BLaER1 (cell line): ENCODE measurements around the gene RUBCN.

Experiments
- H3K27ac ChIP-seq: shearing (Covaris generic); formaldehyde crosslinking; 2 replicates; pipeline ENCODE4 v1.8.1; 2022
- H3K27me3 ChIP-seq: shearing (Covaris generic); formaldehyde crosslinking; 2 replicates; pipeline ENCODE4 v1.8.1; 2022
- H3K36me3 ChIP-seq: shearing (Covaris generic); formaldehyde crosslinking; 2 replicates; pipeline ENCODE4 v1.8.1; 2022
- H3K4me1 ChIP-seq: shearing (Covaris generic); formaldehyde crosslinking; 2 replicates; pipeline ENCODE4 v1.8.1; 2022
- H3K4me2 ChIP-seq: shearing (Covaris generic); formaldehyde crosslinking; 2 replicates; pipeline ENCODE4 v1.8.1; 2022
- H3K4me3 ChIP-seq: shearing (Covaris generic); formaldehyde crosslinking; 2 replicates; pipeline ENCODE4 v1.8.1; 2022
- H3K9ac ChIP-seq: shearing (Covaris generic); formaldehyde crosslinking; 2 replicates; pipeline ENCODE4 v1.8.1; 2022
- H3K9me3 ChIP-seq: shearing (Covaris generic); formaldehyde crosslinking; 2 replicates; pipeline ENCODE4 v1.8.1; 2022
- H4K20me1 ChIP-seq: shearing (Covaris generic); formaldehyde crosslinking; 2 replicates; pipeline ENCODE4 v1.8.1; 2022
- Cebpa-rat ChIP-seq: shearing (Covaris generic); IDR thresholded peaks from 2 replicates; pipeline ENCODE4 v1.8.1; 2022

Gene RUBCN

GRCh38 chr3:197750858-197751737 is 14.4 kb upstream of the RUBCN start:
- peak; percentile 92 for TF ChIP-seq Cebpa-rat
- no peaks in the 10 kb centered on the region for H3K9me3 ChIP-seq
- H3K9ac ChIP-seq, result peak overlapping the region; percentile 93
- peak overlapping the region; percentile 79 for H3K4me3 ChIP-seq
- peak overlapping the region; percentile 87 for H3K27ac ChIP-seq
- H3K4me1 ChIP-seq, result peaks cover 42% of the 10 kb centered on the region
- peaks cover 2% of the 10 kb centered on the region; the same call in 1 of the 2 replicates for H3K36me3 ChIP-seq
- peaks cover 57% of the 10 kb centered on the region for H4K20me1 ChIP-seq
- H3K27me3 ChIP-seq, result no peaks in the 10 kb centered on the region
- H3K4me2 ChIP-seq, result peak overlapping the region; percentile 95

DNA sequence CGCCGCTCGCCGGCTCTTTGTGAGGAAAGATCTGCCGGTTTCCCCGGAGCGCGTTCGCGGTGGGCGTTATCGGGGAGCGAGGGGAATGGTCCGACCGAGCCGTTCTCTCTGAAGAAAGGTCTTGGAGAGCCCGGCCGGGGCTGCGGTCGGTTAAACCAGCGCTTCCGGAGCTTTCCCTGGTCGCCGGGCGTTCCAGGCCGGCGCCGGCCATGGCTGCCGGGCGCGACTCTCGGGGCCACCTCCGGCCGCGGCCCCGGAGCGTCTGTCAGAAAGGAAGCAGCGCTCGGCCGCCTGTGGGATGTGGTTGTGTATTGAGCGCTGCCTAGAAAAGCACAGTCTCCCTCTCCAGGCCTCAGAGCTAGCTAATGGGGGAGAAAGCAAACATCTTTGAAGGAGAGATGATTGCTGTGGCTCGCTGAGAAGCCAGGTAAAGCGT is 13.7 kb upstream of the RUBCN start:
- Histone ChIP-seq H3K9me3 (no peaks in the 10 kb centered on the region), H3K36me3 (no peaks in the 10 kb centered on the region), H3K4me1 (peaks cover 42% of the 10 kb centered on the region), H3K27ac (peak overlapping the region; percentile 87), H3K4me2 (peak overlapping the region; percentile 95), H3K9ac (peak overlapping the region; percentile 93), H3K4me3 (peak overlapping the region; percentile 79), H3K27me3 (no peaks in the 10 kb centered on the region), H4K20me1 (peaks cover 51% of the 10 kb centered on the region)
- TF ChIP-seq Cebpa-rat, result no peak

DNA sequence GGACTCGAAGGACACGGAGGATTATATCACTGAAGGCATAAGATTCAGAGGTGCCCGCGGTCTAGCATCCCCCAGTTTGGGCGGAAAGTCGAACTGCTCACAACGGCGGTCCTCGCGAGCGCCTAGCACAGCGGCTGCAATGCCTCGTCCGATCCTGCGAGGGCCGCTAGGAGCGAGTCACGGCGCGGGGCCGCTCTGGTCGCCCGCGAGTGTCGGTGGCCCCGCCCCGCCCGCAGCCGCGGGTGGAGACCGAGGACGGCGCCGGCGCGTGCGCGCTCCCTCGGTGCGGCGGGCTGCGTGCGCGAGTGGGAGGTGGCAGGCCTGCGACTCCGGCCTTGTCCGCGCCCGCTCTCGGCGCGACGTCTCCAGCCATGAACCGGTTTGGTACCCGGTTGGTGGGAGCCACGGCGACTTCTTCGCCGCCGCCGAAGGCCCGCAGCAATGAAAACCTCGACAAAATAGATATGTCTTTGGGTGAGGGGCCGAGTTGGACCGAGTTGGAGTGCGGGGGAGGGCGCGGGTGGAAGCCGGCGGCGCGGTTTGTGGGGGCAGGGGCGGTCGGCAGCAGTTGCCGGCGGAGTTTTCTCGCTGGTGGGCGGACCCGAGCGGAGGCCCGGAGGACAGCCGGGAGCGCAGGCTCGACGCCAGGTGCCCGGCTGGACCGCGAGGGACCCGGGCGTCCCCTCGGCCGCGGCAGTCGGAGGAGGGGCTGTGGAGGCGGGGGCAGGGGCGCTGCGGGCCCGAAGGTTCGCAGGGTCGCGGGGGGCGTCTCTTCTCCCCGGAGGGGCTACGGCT is 13.1 kb upstream of the RUBCN start, which contains the start of gene FYTTD1:
Gene FYTTD1 (plus strand): TSS at position 283 of the 795 bp plus-strand sequence. CDS start 89 bp downstream, at position 372.
- Histone ChIP-seq H3K9me3 (no peaks in the 10 kb centered on the region), H3K27ac (peak within 1 kb of the TSS; percentile 87), H3K4me2 (peak within 1 kb of the TSS; percentile 95), H3K9ac (peak within 1 kb of the TSS; percentile 93), H3K27me3 (no peaks in the 10 kb centered on the region), H3K4me3 (peak within 1 kb of the TSS; percentile 79), H3K4me1 (peaks cover 42% of the 10 kb centered on the region), H3K36me3 (no peaks in the 10 kb centered on the region), H4K20me1 (peaks cover 44% of the 10 kb centered on the region)
- TF ChIP-seq Cebpa-rat, result no peak

- H3K4me1 ChIP-seq, result peaks cover 42% of the 10 kb centered on the region
- peaks cover 39% of the 10 kb centered on the region for H4K20me1 ChIP-seq
- no peak for TF ChIP-seq Cebpa-rat
- no peaks in the 10 kb centered on the region for H3K27me3 ChIP-seq
- peak overlapping the region; percentile 93 for H3K9ac ChIP-seq
- no peaks in the 10 kb centered on the region for H3K36me3 ChIP-seq
- peak overlapping the region; percentile 95 for H3K4me2 ChIP-seq
- H3K9me3 ChIP-seq, result no peaks in the 10 kb centered on the region
- H3K27ac ChIP-seq, result peak overlapping the region; percentile 87; the same call in 1 of the 2 replicates
- H3K4me3 ChIP-seq, result peak overlapping the region; percentile 79
These were observed 12.6 kb upstream of the RUBCN start for GRCh38 chr3:197749315-197749600.

DNA sequence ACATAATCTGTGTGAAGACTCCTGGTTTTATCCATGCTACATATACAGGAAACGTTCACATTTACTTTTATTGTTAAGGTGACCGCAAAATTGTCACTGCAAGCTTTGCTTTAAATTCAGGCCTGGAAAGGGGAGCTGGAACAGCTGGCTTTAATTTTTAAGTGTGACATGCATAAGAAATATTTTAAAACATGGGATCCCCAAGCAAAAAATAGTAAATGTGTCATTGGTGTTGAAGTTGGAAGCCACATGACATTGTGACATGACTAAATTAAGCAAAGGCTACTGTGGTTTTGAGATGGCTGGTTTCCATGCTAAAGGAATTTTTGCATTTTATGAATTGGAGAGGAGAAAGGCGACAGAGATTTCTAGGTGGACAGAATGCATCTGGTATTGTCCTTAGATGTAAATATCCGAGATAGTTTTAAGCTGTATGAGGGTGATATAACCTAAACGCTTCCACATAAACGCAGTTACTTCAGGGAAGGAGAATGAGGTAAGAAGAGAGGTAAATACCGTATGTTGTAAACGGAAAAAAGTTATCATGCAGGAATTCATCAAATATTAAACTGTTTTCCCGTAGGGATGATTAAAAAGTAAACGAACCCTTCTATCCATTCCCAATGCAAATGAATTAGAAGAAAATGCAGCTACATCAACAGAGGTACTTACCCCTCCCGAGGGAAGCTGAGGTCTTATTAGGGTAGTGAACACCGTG is 12.1 kb upstream of the RUBCN start:
- peak overlapping the region; percentile 87; the same call in 1 of the 2 replicates for H3K27ac ChIP-seq

GRCh38 chr3:197746801-197747237 is 10.1 kb upstream of the RUBCN start:
- H4K20me1 ChIP-seq, result peaks cover 15% of the 10 kb centered on the region
- H3K4me1 ChIP-seq, result peaks cover 27% of the 10 kb centered on the region
- no peak for TF ChIP-seq Cebpa-rat
- H3K27me3 ChIP-seq, result no peaks in the 10 kb centered on the region
- H3K4me2 ChIP-seq, result no peak overlapping the region
- H3K4me3 ChIP-seq, result no peak overlapping the region
- H3K36me3 ChIP-seq, result no peaks in the 10 kb centered on the region
- no peak overlapping the region for H3K27ac ChIP-seq
- H3K9me3 ChIP-seq, result no peaks in the 10 kb centered on the region
- H3K9ac ChIP-seq, result no peak overlapping the region

More for the DNA sequence above, 12.1 kb upstream of the RUBCN start:
- peak overlapping the region; percentile 95 for H3K4me2 ChIP-seq
- H3K9me3 ChIP-seq, result no peaks in the 10 kb centered on the region
- TF ChIP-seq Cebpa-rat, result no peak
- peaks cover 34% of the 10 kb centered on the region for H4K20me1 ChIP-seq
- no peaks in the 10 kb centered on the region for H3K36me3 ChIP-seq
- H3K27me3 ChIP-seq, result no peaks in the 10 kb centered on the region
- peak overlapping the region; percentile 93 for H3K9ac ChIP-seq
- peak overlapping the region; percentile 79 for H3K4me3 ChIP-seq
- H3K4me1 ChIP-seq, result peaks cover 42% of the 10 kb centered on the region

GRCh38 chr3:197746209-197746608 is 9.5 kb upstream of the RUBCN start:
- no peaks in the 10 kb centered on the region for H3K36me3 ChIP-seq
- H3K4me1 ChIP-seq, result peaks cover 21% of the 10 kb centered on the region
- no peaks in the 10 kb centered on the region for H3K9me3 ChIP-seq
- no peak overlapping the region for H3K9ac ChIP-seq
- no peak overlapping the region for H3K4me2 ChIP-seq
- no peak overlapping the region for H3K27ac ChIP-seq
- no peaks in the 10 kb centered on the region for H3K27me3 ChIP-seq
- no peak overlapping the region for H3K4me3 ChIP-seq
- peaks cover 8% of the 10 kb centered on the region for H4K20me1 ChIP-seq
- no peak for TF ChIP-seq Cebpa-rat

- Histone ChIP-seq H3K36me3 (no peaks in the 10 kb centered on the region), H3K4me2 (no peak overlapping the region), H3K9me3 (no peaks in the 10 kb centered on the region), H3K9ac (no peak overlapping the region), H3K27ac (no peak overlapping the region), H3K4me3 (no peak overlapping the region), H4K20me1 (no peaks in the 10 kb centered on the region), H3K4me1 (peaks cover 16% of the 10 kb centered on the region), H3K27me3 (no peaks in the 10 kb centered on the region)
- TF ChIP-seq Cebpa-rat, result no peak
These were observed 6.1 kb upstream of the RUBCN start for GRCh38 chr3:197742787-197743186.

DNA sequence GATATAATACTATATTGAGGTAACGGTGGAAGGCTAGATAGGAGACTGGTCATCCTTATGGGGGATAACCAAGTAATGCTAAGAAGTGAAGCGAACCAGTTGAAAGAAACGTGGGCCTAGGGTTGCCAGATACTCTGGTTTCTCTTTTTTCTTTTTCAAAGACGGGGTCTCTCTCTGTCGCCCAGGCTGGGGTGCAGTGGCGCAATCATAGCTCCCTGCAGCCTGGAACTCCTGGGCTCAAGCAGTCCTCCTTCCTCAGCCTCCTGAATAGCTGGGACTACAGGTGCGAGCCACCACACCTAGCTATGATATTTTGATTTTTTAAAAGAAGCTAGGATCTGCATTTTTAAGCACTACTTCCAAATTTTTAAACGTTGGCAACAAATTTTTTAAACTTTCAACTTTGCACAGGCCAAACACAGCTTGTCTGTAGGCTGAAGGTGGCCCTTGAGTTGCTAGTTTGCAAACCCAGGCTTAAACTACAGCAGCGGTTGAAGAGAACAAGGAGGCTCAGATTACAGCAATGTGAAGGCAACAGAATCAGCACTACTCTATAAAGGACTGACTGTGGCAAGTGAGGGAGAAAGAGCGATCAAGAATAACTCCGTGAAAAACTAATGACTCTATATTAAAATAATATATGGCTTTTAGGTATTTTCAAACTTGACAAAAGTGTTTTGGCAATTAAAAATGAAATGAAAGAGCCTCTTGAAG is 1.2 kb upstream of the RUBCN start:
- no peaks in the 10 kb centered on the region for H3K9me3 ChIP-seq
- peak overlapping the region; percentile 79 for H3K9ac ChIP-seq
- peak overlapping the region; percentile 97 for H3K4me2 ChIP-seq
- no peaks in the 10 kb centered on the region for H3K36me3 ChIP-seq
- no peaks in the 10 kb centered on the region for H3K27me3 ChIP-seq
- no peak overlapping the region for H3K27ac ChIP-seq
- H3K4me1 ChIP-seq, result peaks cover 47% of the 10 kb centered on the region
- H4K20me1 ChIP-seq, result 0 out of 2 replicates have a peak, but pooled peaks cover 9% of the 10 kb centered on the region
- H3K4me3 ChIP-seq, result peak overlapping the region; percentile 89
- no peak for TF ChIP-seq Cebpa-rat
